ENCODE data around the gene GRM5.
"Not testable (repeated sequence)": the region's sequence is repeated elsewhere in the genome, so short reads cannot be mapped to it uniquely, and the experiment has no call there.

GRM5 gene

GRCh38 chr11:88464528-88464927 is 601.3 kb downstream of the GRM5 start:
- no peak overlapping the region for H3K9ac ChIP-seq (ENCODE audit: low read depth, low read length)
- peaks cover 5% of the 10 kb centered on the region; the same call in 1 of the 2 replicates for H3K9me3 ChIP-seq (ENCODE audit: control insufficient read depth, insufficient read depth, low read length)
- H3K4me1 ChIP-seq (ENCODE audit: insufficient read depth, low read length): no peaks in the 10 kb centered on the region
- H3K36me3 ChIP-seq (ENCODE audit: insufficient read depth, low read length): no peaks in the 10 kb centered on the region

GRCh38 chr11:88463301-88463700 is 602.5 kb downstream of the GRM5 start:
- H3K36me3 ChIP-seq (ENCODE audit: insufficient read depth, low read length); H3K9me3 ChIP-seq (ENCODE audit: control insufficient read depth, insufficient read depth, low read length); H3K4me1 ChIP-seq (ENCODE audit: insufficient read depth, low read length); H3K9ac ChIP-seq (ENCODE audit: low read depth, low read length): not testable (repeated sequence)

- H3K36me3 ChIP-seq (ENCODE audit: insufficient read depth, low read length); H3K9ac ChIP-seq (ENCODE audit: low read depth, low read length); H3K9me3 ChIP-seq (ENCODE audit: control insufficient read depth, insufficient read depth, low read length); H3K4me1 ChIP-seq (ENCODE audit: insufficient read depth, low read length): not testable (repeated sequence)
These were observed 607.7 kb downstream of the GRM5 start for GRCh38 chr11:88458047-88458446.

- H3K9ac ChIP-seq (ENCODE audit: low read depth, low read length): no peak overlapping the region
- H3K4me1 ChIP-seq (ENCODE audit: insufficient read depth, low read length): peaks cover 7% of the 10 kb centered on the region; the same call in 1 of the 2 replicates
- H3K9me3 ChIP-seq (ENCODE audit: control insufficient read depth, insufficient read depth, low read length): no peaks in the 10 kb centered on the region
- no peaks in the 10 kb centered on the region for H3K36me3 ChIP-seq (ENCODE audit: insufficient read depth, low read length)
These were observed 609.8 kb downstream of the GRM5 start for GRCh38 chr11:88455974-88456373.

GRCh38 chr11:88454881-88455280 is 610.9 kb downstream of the GRM5 start:
- H3K4me1 ChIP-seq (ENCODE audit: insufficient read depth, low read length): peaks cover 7% of the 10 kb centered on the region; the same call in 1 of the 2 replicates
- no peaks in the 10 kb centered on the region for H3K36me3 ChIP-seq (ENCODE audit: insufficient read depth, low read length)
- no peak overlapping the region for H3K9ac ChIP-seq (ENCODE audit: low read depth, low read length)
- no peaks in the 10 kb centered on the region for H3K9me3 ChIP-seq (ENCODE audit: control insufficient read depth, insufficient read depth, low read length)

All from ES-I3 (cell line).